Left cardiac atrium (tissue), 4 donors: ENCODE data around the gene ERRFI1. TPM values are rescaled to one million over a fixed set of nuclear protein-coding genes. Genes with fewer than 3 reads are reported as not detected.
A peak's percentile ranks its signal among the peaks of the same experiment; 100 is the strongest.

Experiments used
- ATAC-seq, 2 donors: fragments of 200-7000 bp; cut with Tn5 transposase; one replicate each; pipeline ENCODE4 v1.9.1; 2020; ENCODE audit warnings: mild to moderate bottlenecking in 2 of 2, moderate library complexity in 2 of 2
- DNase-seq: peaks from one replicate; pipeline ENCODE4 v3.0.0-alpha.2; 2020
- intact Hi-C, 2 donors: fragments of 100-400 bp; cut with DNase I; formaldehyde crosslinking; loops; one replicate each; pipeline versions ENCODE4 v1.14.1 to v1.15.1; 2022 to 2023
- total RNA-seq, 2 donors: library from RNA; stranded (reverse); fragmentation: NEBNext Ultra II Directional; extraction: Animal tissue kit (Norgen Biotek cat#: 25700); gene quantifications; one replicate each; pipeline ENCODE4 v1.2.1, GENCODE V29; 2021
- donor health status: DM: no; HTN: yes; CAD: no.
- donor health status: DM: no; HTN: yes; CAD: no; lungs with severe emphysema.
- donor health status: DM: yes; HTN: yes; CAD: no.
- donor health status: Dilated cardiomyopathy.

The ERRFI1 gene
- total RNA-seq, 2 donors from 2014 or later: 17.0 to 19.0 TPM

DNA sequence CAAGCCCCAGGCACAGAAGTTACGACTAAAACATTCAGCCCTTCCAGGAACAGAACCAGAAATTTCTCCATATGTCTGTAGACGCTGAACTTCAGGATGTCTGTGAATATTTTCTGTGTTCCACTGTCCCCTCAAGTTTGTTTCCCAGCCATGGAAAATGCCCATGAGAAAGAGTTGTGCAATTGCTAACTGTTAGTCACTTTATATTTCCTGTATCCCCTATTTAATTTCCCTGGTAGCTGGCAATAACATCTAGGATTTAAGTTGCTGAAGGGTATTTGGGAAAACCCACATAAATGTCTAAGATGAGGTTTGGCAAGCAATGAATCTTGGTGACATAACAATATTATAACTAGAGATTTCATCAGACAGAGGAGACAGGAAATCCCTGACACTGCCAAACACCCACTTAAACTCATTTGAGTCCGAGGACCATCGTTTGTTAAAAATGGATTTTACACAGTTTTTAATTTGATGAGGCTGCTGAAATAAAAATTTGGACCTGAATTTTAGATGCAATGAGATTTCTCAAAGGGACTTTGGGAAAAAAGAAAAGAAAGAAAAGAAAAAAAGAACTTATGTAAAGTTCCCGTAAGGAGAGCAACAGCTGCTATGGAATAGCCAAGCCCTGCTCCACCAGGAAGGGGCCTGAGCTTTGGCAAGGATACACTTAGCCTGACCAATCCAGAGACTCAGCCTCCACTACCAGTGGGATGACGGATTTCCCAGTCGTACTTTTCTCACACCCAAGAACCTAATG is 21.8 kb upstream of the ERRFI1 start:
- intact Hi-C loops: no loop called here
- DNase-seq: no peak
- ATAC-seq: peak; percentile 77 to 93

GRCh38 chr1:8047112-8047511 is 21.0 kb upstream of the ERRFI1 start:
- intact Hi-C loops: no loop called here
- peak in 1 of 2 donors; percentile 69 for ATAC-seq
- DNase-seq: no peak

GRCh38 chr1:8046391-8046790 is 20.3 kb upstream of the ERRFI1 start:
- DNase-seq: no peak
- ATAC-seq: no peak
- intact Hi-C loops: no loop called here

DNA sequence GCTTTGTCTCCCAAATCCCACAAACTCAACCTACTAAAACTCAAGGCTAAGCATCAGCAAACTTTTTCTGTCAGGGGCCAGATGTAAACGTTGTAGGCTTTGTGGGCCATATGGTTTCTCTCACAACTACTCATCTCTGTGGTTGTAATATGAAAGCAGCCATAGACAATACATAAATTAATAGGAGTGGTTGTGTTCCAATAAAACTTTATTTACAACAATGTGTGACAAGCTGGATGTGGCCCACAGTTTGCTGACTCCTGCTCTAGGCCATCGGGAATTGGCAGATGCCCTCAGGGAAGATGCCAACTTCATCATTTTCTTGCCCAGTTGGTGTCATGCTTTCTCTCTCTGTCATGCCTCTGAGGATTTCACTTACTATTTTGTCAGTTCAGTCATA is 17.5 kb upstream of the ERRFI1 start:
- no peak for DNase-seq
- intact Hi-C loops: loop anchor here in 1 of 2 donors (5.0 kb wide), 1 partner anchor 34 kb away; no protein-coding TSS in a partner anchor
- no peak for ATAC-seq

GRCh38 chr1:8042134-8042533 is 16.0 kb upstream of the ERRFI1 start:
- no peak for ATAC-seq
- intact Hi-C loops: loop anchor here in 1 of 2 donors (5.0 kb wide), 1 partner anchor 35 kb away; no protein-coding TSS in a partner anchor
- no peak for DNase-seq

DNA sequence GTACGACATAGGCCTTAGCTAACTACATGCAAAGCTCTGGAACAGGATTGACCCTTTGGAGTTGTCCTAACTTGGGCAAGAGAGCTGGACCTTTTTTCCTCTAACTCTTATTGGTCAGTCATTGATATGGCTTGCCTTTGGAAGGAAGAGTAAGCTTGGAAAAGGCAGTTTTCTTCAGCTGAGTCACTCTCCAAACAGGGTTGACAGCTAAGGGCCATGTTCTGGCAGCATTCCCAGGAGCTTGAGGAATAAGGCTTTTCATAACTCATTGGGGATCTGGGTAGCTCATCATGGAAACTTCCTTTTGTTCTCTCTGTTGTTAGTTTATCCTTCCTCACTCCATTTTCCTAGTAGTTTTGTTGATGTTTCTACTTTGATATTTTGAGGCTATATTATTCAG is 14.5 kb upstream of the ERRFI1 start:
- ATAC-seq (peak; percentile 68 to 96), DNase-seq (peak; percentile 83)
- intact Hi-C loops: loop anchor here in 1 of 2 donors (5.0 kb wide), 1 partner anchor 37 kb away; no protein-coding TSS in a partner anchor

DNA sequence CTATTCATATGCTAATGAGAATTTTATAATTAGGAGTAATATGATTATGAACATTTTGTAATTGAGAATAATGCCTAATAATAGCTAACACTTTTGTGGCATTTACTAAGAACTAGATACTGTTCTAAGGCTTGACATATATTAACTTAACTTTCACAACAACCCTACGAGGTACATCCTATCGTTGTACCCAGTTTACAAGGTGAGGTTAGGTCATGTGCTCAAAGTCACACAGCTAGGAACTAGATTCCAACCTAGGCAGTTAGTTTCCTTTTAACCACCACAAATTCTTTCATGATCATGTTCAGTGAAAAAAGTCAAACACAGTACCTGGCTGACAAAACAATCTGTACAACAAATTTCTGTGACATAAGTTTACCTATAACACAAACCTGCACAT is 13.0 kb upstream of the ERRFI1 start:
- DNase-seq: no peak
- ATAC-seq: no peak
- intact Hi-C loops: loop anchor here in 1 of 2 donors (10.0 kb wide), 2 partner anchors 196 to 306 kb away; no protein-coding TSS in a partner anchor

- DNase-seq: no peak
- intact Hi-C loops: loop anchor here (2.0 to 10.0 kb wide), 3 partner anchors 200 to 310 kb away; no protein-coding TSS in a partner anchor
- no peak for ATAC-seq
Observed at GRCh38 chr1:8035289-8035688, 9.2 kb upstream of the ERRFI1 start.

DNA sequence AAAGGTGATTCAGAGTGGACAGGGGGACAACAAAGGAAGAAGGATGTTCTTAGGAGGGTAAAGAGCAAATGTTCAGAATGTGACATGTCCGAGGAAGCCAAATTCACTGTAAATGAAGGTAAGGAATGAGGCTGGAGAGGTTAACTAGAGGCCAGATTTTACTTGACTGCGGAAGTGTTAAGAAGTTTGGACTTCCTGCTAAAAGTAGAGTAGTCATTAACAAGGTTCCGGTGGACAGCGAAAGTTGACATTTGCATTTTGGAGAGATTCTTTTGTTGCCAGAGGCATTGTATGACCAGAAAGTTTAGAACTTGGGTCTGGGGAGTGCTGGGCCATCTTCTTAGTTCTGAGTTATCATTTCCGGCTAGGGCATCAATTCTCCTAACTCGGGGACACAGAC is 7.2 kb upstream of the ERRFI1 start:
- intact Hi-C loops: loop anchor here in 1 of 2 donors (10.0 kb wide), 2 partner anchors 201 to 311 kb away; no protein-coding TSS in a partner anchor
- no peak for DNase-seq
- no peak for ATAC-seq

- intact Hi-C loops: loop anchor here in 1 of 2 donors (10.0 kb wide), 2 partner anchors 202 to 312 kb away; no protein-coding TSS in a partner anchor
- ATAC-seq: no peak
- DNase-seq: no peak
Observed at GRCh38 chr1:8032366-8032910, 6.3 kb upstream of the ERRFI1 start.

GRCh38 chr1:8031176-8031785 is 5.2 kb upstream of the ERRFI1 start:
- DNase-seq (no peak), ATAC-seq (no peak)
- intact Hi-C loops: loop anchor here in 1 of 2 donors (10.0 kb wide), 2 partner anchors 204 to 314 kb away; no protein-coding TSS in a partner anchor

GRCh38 chr1:8028571-8028910 is 2.4 kb upstream of the ERRFI1 start:
- DNase-seq (no peak), ATAC-seq (no peak)
- intact Hi-C loops: no loop called here

- intact Hi-C loops: loop anchor here in 1 of 2 donors (2.0 kb wide), 1 partner anchor 287 kb away; no protein-coding TSS in a partner anchor
- peak in 1 of 2 donors; percentile 37 for ATAC-seq
- no peak for DNase-seq
Observed at GRCh38 chr1:8027748-8028570, 1.9 kb upstream of the ERRFI1 start.

DNA sequence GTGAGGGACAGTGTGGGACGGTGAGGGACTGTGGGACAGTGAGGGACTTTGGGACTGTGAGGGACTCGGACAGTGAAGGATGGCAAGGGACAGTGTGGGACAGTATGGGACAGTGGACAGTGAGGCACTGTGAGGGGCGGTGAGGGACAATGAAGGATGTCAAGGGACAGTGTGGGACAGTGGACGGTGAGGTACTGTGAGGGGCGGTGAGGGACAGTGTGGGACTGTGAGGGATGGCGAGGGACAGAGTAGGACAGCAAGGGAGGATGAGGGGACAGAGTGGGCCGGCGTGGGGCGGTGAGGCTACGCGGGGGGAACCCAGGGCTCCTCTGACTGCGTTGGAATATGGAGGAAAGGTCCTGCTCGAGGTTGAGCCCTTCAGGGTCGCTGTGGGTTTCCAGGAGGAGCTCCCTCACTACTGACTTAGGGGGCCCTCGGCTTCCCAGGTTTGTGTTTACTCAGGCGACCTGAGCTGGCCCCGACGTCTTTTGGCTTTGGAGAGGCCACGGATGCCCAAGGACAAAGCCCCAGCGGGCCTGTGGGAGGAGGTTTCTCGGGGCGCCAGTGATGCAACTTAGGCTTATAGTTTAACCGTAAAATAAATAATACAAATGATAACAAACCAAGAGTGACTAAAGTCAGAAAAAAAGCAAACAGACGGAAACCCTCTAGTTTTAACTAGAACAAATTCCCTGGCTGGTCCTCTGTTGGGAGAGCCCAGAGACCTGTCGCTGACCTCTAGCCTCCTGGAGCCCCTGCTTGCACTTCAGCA is 1.1 kb upstream of the ERRFI1 start:
- intact Hi-C loops: loop anchor here in 1 of 2 donors (2.0 kb wide), 1 partner anchor 288 kb away; no protein-coding TSS in a partner anchor
- ATAC-seq (peak in 1 of 2 donors; percentile 0), DNase-seq (peak; percentile 65)

DNA sequence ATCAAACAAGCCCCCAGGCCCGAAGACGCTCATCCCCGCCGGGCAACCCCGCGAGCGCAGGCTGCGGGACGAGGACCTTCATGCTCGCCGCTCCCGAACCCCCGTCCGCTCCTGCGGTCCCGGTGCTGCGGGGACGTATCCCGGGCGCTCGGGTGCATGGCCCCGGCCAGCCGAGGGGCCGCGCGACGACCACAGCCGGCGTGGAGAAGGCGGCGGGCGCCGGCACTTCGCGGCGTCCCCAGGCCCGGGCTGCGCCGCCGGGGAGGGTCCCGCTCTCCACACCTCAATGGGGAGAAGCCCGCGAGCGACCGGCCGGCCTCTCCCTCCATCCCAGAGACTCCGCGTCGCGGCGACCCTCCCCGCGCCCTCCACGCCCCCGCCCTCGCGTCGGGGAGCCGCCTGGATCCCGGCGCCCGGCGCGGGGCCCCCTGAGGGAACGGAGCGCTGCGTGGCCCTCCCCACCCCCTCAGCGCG is 401 bp downstream of the ERRFI1 start:
- intact Hi-C loops: loop anchor here in 1 of 2 donors (2.0 kb wide), 1 partner anchor 289 kb away; no protein-coding TSS in a partner anchor
- ATAC-seq (peak in 1 of 2 donors; percentile 16), DNase-seq (no peak)

DNA sequence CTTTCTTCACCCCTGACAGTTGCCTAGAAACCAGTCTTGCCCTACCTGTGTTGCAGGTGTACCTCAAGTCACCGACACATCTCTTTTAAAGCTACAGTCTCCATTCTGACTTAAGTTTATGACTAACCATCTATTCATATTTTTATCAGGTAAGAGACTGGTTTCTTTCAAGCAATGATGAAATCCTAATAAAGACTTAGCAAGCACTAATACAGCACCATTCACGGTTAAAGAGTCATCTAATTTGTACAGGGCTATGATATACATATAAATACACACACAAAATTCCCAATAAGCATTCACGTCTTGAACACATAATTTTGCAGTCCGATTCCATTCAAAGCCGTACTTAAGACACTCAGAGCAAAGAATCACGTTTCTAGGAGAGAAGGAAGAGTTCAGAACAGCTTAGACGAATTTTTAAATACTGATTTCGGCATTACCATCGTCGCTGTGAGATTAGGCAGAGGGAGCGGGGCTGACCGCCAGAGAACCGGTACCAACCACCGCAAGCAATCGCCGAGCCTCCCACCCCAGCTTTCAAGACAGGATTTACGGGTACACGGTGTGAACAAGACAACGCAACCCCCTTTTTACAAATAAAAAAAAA is 943 bp downstream of the ERRFI1 start:
- DNase-seq (no peak), ATAC-seq (no peak)
- intact Hi-C loops: no loop called here

DNA sequence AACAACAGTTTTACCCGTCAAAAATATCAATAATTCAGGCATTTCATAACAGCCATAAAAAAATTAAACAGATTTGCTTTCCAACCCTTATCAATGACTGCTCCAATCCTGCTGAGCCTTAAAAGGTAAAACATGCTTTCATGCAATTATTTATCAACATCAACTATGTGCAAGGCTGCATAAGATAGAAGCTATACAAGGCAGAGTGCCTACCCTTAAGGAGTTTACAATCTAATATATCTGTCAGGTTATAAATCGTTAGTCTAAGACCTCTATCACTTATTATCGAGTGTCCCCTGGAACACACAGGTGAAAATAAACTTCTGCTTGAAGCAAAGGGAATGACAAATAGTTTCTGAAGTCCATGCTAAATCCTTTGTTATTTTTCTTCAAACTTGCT is 1.8 kb downstream of the ERRFI1 start:
- no peak for DNase-seq
- intact Hi-C loops: no loop called here
- no peak for ATAC-seq

DNA sequence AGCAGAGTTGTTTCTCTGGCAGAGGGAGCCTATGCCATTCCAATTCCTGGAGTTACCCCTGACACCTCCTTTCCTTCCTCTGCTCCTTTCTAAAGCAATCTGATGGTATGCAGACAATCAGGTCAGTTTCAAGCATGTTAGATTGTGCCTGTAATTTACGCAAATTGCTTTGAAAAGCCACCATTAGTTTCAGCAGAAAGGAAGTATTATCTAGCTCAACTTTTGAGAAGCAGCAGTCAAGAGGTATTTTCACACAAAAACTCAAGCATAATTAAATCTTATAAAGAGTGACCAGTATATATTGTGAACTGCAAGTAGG is 2.2 kb downstream of the ERRFI1 start:
- ATAC-seq (no peak), DNase-seq (no peak)
- intact Hi-C loops: no loop called here
